Endodermal cell (in vitro differentiated cells): ENCODE measurements around the gene VIM. TPM values are rescaled to one million over a fixed set of nuclear protein-coding genes. Genes with fewer than 3 reads are reported as not detected.

Experiments used
- DNase-seq: peaks from one replicate; pipeline ENCODE4 v3.0.0-alpha.2; 2017
- H3K27ac ChIP-seq: 2 replicates; pipeline ENCODE4 v1.5.1; 2013; ENCODE audit warnings: mild to moderate bottlenecking, low read depth, low read length, moderate library complexity
- H3K27me3 ChIP-seq: 2 replicates; pipeline ENCODE4 v1.6.1; 2013; ENCODE audit warnings: mild to moderate bottlenecking, low read length, moderate library complexity; ENCODE audit not compliant: insufficient read depth, control insufficient read depth, poor library complexity, severe bottlenecking
- H3K36me3 ChIP-seq: 2 replicates; pipeline ENCODE4 v1.7.0; 2013; ENCODE audit warnings: mild to moderate bottlenecking, low read length, moderate library complexity; ENCODE audit not compliant: control insufficient read depth, insufficient read depth
- H3K4me1 ChIP-seq: one replicate; pipeline ENCODE4 v1.7.0; 2013; ENCODE audit warnings: low read length; ENCODE audit not compliant: control insufficient read depth, insufficient read depth
- H3K4me3 ChIP-seq: 2 replicates; pipeline ENCODE4 v1.5.1; 2013; ENCODE audit warnings: mild to moderate bottlenecking, low read length, moderate library complexity
- H3K9ac ChIP-seq: 2 replicates; pipeline ENCODE4 v1.6.1; 2013; ENCODE audit warnings: mild to moderate bottlenecking, low read length, moderate library complexity; ENCODE audit not compliant: poor library complexity, severe bottlenecking; ENCODE audit errors: extremely low read depth
- H3K9me3 ChIP-seq: 2 replicates; pipeline ENCODE4 v1.6.1; 2013; ENCODE audit warnings: mild to moderate bottlenecking, low read length, moderate library complexity; ENCODE audit not compliant: control insufficient read depth
- H3K27ac Mint-ChIP-seq: 2 replicates; pipeline ENCODE4 v1.8.0; 2020; ENCODE audit warnings: mixed read lengths
- H3K27me3 Mint-ChIP-seq: 2 replicates; pipeline ENCODE4 v1.8.0; 2021; ENCODE audit warnings: mild to moderate bottlenecking, mixed read lengths; ENCODE audit not compliant: insufficient read depth
- H3K36me3 Mint-ChIP-seq: 2 replicates; pipeline ENCODE4 v1.8.0; 2020; ENCODE audit warnings: low read depth, mixed read lengths
- H3K4me1 Mint-ChIP-seq: 2 replicates; pipeline ENCODE4 v1.8.0; 2020; ENCODE audit warnings: mixed read lengths
- H3K4me3 Mint-ChIP-seq: 2 replicates; pipeline ENCODE4 v1.8.0; 2020; ENCODE audit warnings: mild to moderate bottlenecking, moderate library complexity, mixed read lengths
- H3K9me3 Mint-ChIP-seq: 2 replicates; pipeline ENCODE4 v1.8.0; 2020; ENCODE audit warnings: mild to moderate bottlenecking, mixed read lengths
- CTCF ChIP-seq: fragments of 200-600 bp; sonication (generic); conservative IDR thresholded peaks from 2 replicates; pipeline ENCODE4 v1.5.0; 2021; ENCODE audit warnings: antibody characterized with exemption, mild to moderate bottlenecking
- WGBS, 2 experiments: methylation state at CpG; one replicate each; pipeline versions ENCODE4 v1.1.5 to v1.1.7; 2013; ENCODE audit warnings: missing lambda C conversion rate in 2 of 2, mixed read lengths in 1 of 2; ENCODE audit not compliant: insufficient coverage in 1 of 2, insufficient read length in 1 of 2; 5-methylcytosine and 5-hydroxymethylcytosine counted together
- total RNA-seq, 2 donors: library from RNA; stranded (reverse); fragmentation: NEBNext Ultra II Directional in 1 of 2; extraction: Animal tissue kit (Norgen Biotek cat#: 25700) in 1 of 2; gene quantifications; 2 replicates in 1 of 2; 3 replicates in 1 of 2; pipeline ENCODE4 v1.2.1, GENCODE V29; 2021

VIM gene
- total RNA-seq, 2 donors from 2014 or later, result 84.3 to 155 TPM

GRCh38 chr10:17188644-17189172 is 39.3 kb upstream of the VIM start:
- WGBS, 2 experiments, result 89 to 98% methylated on average over 1 to 3 of the region's 3 CpGs
- Histone ChIP-seq H3K4me1 (no peaks in the 10 kb centered on the region), H3K27me3 (no peaks in the 10 kb centered on the region), H3K27ac (no peak overlapping the region), H3K4me3 (no peak overlapping the region), H3K9ac (no peak overlapping the region), H3K36me3 (no peaks in the 10 kb centered on the region), H3K9me3 (no peaks in the 10 kb centered on the region)
- peaks cover 4% of the 10 kb centered on the region for H3K4me1 Mint-ChIP-seq
- H3K9me3 Mint-ChIP-seq, result no peaks in the 10 kb centered on the region
- no peak for TF ChIP-seq CTCF
- no peak overlapping the region for H3K27ac Mint-ChIP-seq
- no peak overlapping the region for H3K4me3 Mint-ChIP-seq
- DNase-seq, result no peak
- H3K36me3 Mint-ChIP-seq, result no peaks in the 10 kb centered on the region
- H3K27me3 Mint-ChIP-seq, result no peaks in the 10 kb centered on the region

GRCh38 chr10:17190602-17191001 is 37.4 kb upstream of the VIM start:
- no peak overlapping the region for H3K4me3 ChIP-seq
- H3K36me3 ChIP-seq, result no peaks in the 10 kb centered on the region
- H3K27ac ChIP-seq, result no peak overlapping the region
- H3K4me1 Mint-ChIP-seq, result peaks cover 4% of the 10 kb centered on the region
- H3K4me1 ChIP-seq, result no peaks in the 10 kb centered on the region
- no peak overlapping the region for H3K4me3 Mint-ChIP-seq
- no peaks in the 10 kb centered on the region for H3K27me3 Mint-ChIP-seq
- no peak for TF ChIP-seq CTCF
- no peak for DNase-seq
- H3K9me3 Mint-ChIP-seq, result peaks cover 5% of the 10 kb centered on the region
- H3K27me3 ChIP-seq, result no peaks in the 10 kb centered on the region
- WGBS, 2 experiments, result 71 to 89% methylated on average over 1 to 2 of the region's 2 CpGs
- H3K9ac ChIP-seq, result no peak overlapping the region
- no peak overlapping the region for H3K27ac Mint-ChIP-seq
- H3K36me3 Mint-ChIP-seq, result no peaks in the 10 kb centered on the region
- peaks cover 7% of the 10 kb centered on the region for H3K9me3 ChIP-seq

GRCh38 chr10:17195083-17195482 is 33.0 kb upstream of the VIM start:
- 57 to 74% methylated on average over 3 to 5 of the region's 5 CpGs for WGBS, 2 experiments

More at GRCh38 chr10:17195083-17195482, 33.0 kb upstream of the VIM start:
- peaks cover 7% of the 10 kb centered on the region for H3K9me3 ChIP-seq
- no peaks in the 10 kb centered on the region for H3K36me3 ChIP-seq
- no peak for DNase-seq
- TF ChIP-seq CTCF, result no peak
- Mint-ChIP-seq H3K36me3 (no peaks in the 10 kb centered on the region), H3K4me3 (no peak overlapping the region), H3K4me1 (peaks cover 17% of the 10 kb centered on the region), H3K27me3 (no peaks in the 10 kb centered on the region), H3K9me3 (peaks cover 5% of the 10 kb centered on the region), H3K27ac (no peak overlapping the region)
- H3K4me1 ChIP-seq, result no peaks in the 10 kb centered on the region
- no peak overlapping the region for H3K9ac ChIP-seq
- no peak overlapping the region for H3K27ac ChIP-seq
- H3K27me3 ChIP-seq, result no peaks in the 10 kb centered on the region
- no peak overlapping the region for H3K4me3 ChIP-seq
